ENCODE data around the gene BDNF.
"Not testable (repeated sequence)": the region's sequence is repeated elsewhere in the genome, so short reads cannot be mapped to it uniquely, and the experiment has no call there.

The BDNF gene

GRCh38 chr11:27700351-27701301 lies at the start of gene BDNF:
Gene BDNF, minus strand, starts transcription at chr11:27700455. Its CDS starts 41,891 bp downstream, at chr11:27658564.
- DNase-seq (ENCODE audit: low read depth) = no peak

GRCh38 chr11:27740362-27741013 lies 40.2 kb upstream of the BDNF start:
- no peak for DNase-seq (ENCODE audit: low read depth)

GRCh38 chr11:27735281-27735680 lies 35.0 kb upstream of the BDNF start:
- no peak for DNase-seq (ENCODE audit: low read depth)

- not testable (repeated sequence) for DNase-seq (ENCODE audit: low read depth)
Measured at GRCh38 chr11:27731803-27732202, 31.5 kb upstream of the BDNF start.

GRCh38 chr11:27726981-27727380 lies 26.7 kb upstream of the BDNF start:
- no peak for DNase-seq (ENCODE audit: low read depth)

GRCh38 chr11:27723687-27724086 lies 23.4 kb upstream of the BDNF start:
- DNase-seq (ENCODE audit: low read depth) = no peak

GRCh38 chr11:27722953-27723344 lies 22.7 kb upstream of the BDNF start:
- DNase-seq (ENCODE audit: low read depth) = no peak

GRCh38 chr11:27722117-27722952 lies 22.1 kb upstream of the BDNF start:
- DNase-seq (ENCODE audit: low read depth) = no peak

- no peak for DNase-seq (ENCODE audit: low read depth)
Measured at GRCh38 chr11:27721264-27722116, 21.2 kb upstream of the BDNF start.

GRCh38 chr11:27720277-27720830 lies 20.1 kb upstream of the BDNF start:
- no peak for DNase-seq (ENCODE audit: low read depth)

- no peak for DNase-seq (ENCODE audit: low read depth)
Measured at GRCh38 chr11:27719546-27719925, 19.3 kb upstream of the BDNF start.

GRCh38 chr11:27718863-27719545 lies 18.7 kb upstream of the BDNF start:
- no peak for DNase-seq (ENCODE audit: low read depth)

- no peak for DNase-seq (ENCODE audit: low read depth)
Measured at GRCh38 chr11:27718346-27718862, 18.1 kb upstream of the BDNF start.

GRCh38 chr11:27717801-27718229 lies 17.6 kb upstream of the BDNF start:
- DNase-seq (ENCODE audit: low read depth) = no peak

- DNase-seq (ENCODE audit: low read depth) = no peak
Measured at GRCh38 chr11:27717377-27717776, 17.1 kb upstream of the BDNF start.

- DNase-seq (ENCODE audit: low read depth) = no peak
Measured at GRCh38 chr11:27716835-27717234, 16.6 kb upstream of the BDNF start.

- no peak for DNase-seq (ENCODE audit: low read depth)
Measured at GRCh38 chr11:27716216-27716615, 16.0 kb upstream of the BDNF start.

- DNase-seq (ENCODE audit: low read depth) = no peak
Measured at GRCh38 chr11:27711725-27712124, 11.5 kb upstream of the BDNF start.

- no peak for DNase-seq (ENCODE audit: low read depth)
Measured at GRCh38 chr11:27710536-27710935, 10.3 kb upstream of the BDNF start.

- DNase-seq (ENCODE audit: low read depth) = no peak
Measured at GRCh38 chr11:27707676-27708075, 7.4 kb upstream of the BDNF start.

Measured in stimulated activated CD8-positive, alpha-beta memory T cell treated with anti-CD3 and anti-CD28 coated beads, Interleukin-15, amount 100 ng/mL, for 1 hour (primary cell).